Activated CD4-positive, alpha-beta T cell treated with anti-CD3 and anti-CD28 coated beads, Interleukin-2, amount 50 U/mL, for 48 hours (primary cell): ENCODE data around the gene ADGRL3.

Experiments
- DNase-seq, 2 experiments: peaks; one replicate each; pipeline ENCODE4 v3.0.0-alpha.2; 2020

ADGRL3 gene

DNA sequence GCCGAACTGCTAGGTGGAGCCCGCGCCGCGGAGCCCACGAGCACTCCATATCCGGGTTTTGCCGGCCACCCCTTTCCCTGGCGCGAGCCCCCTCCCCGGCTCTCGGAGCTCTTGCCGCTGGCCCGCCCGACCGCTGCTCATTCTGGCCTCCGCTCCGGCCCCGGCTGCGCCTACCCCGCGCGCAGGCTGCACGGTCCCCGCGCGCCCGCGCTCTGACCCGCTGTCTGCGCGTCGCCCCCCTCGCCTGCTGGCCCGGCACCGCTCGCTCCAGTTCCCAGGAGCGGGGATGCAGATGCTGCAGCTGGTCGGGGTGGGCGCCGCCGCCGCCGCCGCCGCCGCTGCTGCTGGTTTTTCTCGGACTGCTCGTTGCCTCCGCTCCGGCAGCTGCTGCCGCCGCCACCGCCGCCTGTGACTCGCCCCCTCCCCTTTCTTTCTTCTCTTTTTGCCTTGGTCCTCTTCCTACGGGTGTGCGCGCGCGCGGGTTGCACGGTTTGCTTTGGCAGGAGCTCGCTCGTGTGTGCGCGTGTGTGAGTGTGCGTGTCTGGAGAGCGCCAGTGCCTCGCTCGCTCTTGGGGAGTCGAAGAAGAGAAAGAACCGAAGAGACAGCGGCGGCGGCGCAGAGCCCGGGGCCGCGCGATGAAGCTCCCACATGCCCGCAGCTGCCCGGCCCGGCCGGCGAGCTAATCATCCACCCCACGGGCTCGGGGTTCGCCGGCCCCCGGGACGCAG is at the start of gene ADGRL3:
TSS of gene ADGRL3 (plus strand) at position 140 of the 729 bp plus-strand sequence.
- no peak for DNase-seq

- no peak for DNase-seq
These were observed 47.7 kb upstream of the ADGRL3 start for GRCh38 chr4:61152433-61152832.

- no peak for DNase-seq
These were observed 39.6 kb upstream of the ADGRL3 start for GRCh38 chr4:61160478-61160877.

- no peak for DNase-seq
These were observed 38.0 kb upstream of the ADGRL3 start for GRCh38 chr4:61162116-61162515.

GRCh38 chr4:61173799-61174198 is 26.3 kb upstream of the ADGRL3 start:
- no peak for DNase-seq

- no peak for DNase-seq
These were observed 24.6 kb upstream of the ADGRL3 start for GRCh38 chr4:61175495-61175894.

DNA sequence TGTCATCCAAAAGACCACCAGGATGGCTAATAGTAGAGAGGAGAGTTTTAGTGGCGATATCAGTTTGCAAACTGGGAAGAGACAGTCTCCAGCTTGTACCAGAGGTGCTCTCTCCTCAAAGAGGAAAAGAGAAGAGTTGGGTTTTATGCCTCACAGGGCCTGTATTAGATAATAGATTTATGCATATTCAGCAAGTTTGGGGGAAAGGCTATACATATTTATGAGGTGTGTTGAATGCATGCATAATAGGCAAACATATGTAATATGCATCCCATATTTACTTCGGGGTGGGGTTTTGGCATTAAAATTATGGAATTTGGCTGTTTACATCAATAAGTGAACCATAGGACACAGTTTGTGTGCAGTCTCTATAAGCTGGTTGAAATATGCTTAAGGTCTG is 22.8 kb upstream of the ADGRL3 start:
- DNase-seq = no peak

DNA sequence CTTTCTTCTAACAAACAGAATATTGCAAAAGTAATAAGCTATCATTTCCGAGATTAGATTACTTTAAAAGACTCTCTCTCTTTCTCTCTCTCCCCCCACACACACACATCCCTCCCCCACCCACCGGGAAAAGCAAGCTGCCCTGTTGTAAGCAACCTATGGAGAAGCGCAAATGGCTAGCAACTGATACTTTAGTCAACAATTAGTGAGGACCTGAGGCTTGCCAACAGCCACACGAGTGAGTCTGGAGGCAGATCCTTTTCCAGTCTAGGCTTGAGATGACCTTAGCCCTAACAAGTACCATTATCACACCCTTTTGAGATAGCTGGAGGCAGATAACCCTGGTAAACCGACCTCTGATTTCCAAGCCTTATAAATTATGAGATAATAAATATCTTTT is 19.7 kb upstream of the ADGRL3 start:
- DNase-seq = no peak

GRCh38 chr4:61182915-61183314 is 17.2 kb upstream of the ADGRL3 start:
- DNase-seq = no peak

- no peak for DNase-seq
These were observed 14.8 kb upstream of the ADGRL3 start for GRCh38 chr4:61185288-61185687.

DNA sequence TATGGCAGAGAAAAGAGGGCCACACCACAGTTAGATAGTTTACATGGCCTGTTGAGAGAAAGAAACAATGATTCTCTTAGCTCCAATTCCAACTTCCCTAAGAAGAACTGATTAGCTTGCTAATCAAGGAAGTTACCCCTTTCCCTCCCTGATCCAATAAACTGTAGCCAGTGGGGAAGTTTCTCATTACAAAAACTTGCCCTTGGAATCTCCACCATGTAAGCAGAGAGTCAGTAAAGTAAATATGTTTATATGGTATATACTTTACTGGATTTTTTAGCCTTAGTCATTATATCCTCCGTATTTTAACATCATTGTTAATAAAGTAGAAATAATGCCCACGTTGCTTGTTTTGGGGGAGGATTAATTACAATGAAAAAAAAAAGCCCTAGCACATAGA is 7.7 kb upstream of the ADGRL3 start:
- DNase-seq = no peak

DNA sequence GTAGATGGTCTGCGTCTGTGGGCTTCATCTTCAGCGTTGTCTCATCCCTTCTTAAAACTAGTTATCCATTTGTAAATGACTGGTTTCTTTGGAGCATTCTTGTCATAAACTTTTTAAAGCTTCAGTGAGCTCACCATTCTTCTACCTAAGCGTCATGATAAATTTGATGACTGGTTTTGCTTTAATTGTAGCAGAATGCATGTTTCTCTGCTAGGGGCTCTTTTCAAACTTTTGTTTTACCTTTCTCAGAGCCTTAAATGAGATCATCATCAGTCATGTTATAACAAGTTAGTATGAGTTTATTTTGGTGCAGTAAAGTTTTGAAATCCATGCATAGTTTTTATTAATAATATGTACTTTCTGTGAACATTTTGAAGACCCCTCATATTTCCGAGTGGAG is 6.3 kb upstream of the ADGRL3 start:
- no peak for DNase-seq

GRCh38 chr4:61194571-61194970 is 5.6 kb upstream of the ADGRL3 start:
- no peak for DNase-seq

DNA sequence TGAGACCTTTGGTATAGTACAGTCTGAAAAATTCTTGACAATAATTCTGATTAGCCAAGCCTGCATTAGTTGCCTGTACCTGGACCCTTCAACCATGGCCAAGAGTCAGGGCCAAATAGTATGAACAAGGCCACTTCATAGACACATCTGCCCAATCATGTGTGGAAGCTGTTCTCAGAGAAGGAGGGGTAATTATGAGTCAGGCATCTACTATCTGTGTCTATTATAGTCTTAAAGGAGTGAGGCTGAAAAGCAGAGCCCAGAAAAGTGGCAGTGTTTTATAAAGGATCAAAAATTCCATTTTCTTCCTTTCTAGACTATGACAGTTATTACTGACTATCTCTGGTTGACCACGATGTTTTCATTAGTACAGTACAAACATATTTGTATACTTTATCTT is 5.0 kb upstream of the ADGRL3 start:
- DNase-seq = no peak

GRCh38 chr4:61198686-61199085 is 1.4 kb upstream of the ADGRL3 start:
- no peak for DNase-seq

DNA sequence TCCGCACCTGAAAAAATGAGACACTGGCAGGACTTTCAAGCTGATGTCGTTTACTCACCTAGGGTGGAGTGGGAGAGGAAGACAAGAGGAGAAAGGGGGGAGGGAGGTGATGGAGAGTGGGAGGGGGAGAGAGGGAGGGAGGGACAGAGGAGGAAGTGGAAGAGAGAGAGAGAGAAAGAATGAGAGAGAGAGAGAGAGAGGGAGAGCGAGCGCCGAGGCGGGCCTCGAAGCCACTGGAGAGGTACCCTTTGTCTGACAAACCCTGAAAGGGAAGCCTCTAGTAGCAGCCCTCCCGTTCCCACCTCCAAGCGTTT is 296 bp upstream of the ADGRL3 start:
- no peak for DNase-seq

GRCh38 chr4:61200916-61201526 is 895 bp downstream of the ADGRL3 start:
- no peak for DNase-seq

DNA sequence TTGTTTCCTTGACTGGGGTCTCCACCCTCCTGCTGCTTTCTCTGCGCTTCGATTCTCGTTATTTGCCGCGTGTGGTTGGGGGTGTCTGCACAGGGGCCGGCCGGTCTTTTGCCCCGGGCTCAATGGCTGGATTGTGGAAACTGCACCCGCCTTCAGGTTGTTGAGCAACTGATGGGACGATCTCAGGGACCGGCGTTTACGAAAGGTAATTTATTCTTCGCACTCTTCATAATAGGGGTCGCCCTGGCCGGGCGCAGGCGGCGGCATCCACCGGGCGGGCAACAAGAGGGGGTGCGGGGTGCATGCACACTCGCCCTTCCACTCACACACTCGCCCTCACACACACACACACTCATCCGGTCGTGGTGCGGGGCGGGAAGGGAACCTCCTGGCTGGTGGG is 1.4 kb downstream of the ADGRL3 start:
- no peak for DNase-seq

DNA sequence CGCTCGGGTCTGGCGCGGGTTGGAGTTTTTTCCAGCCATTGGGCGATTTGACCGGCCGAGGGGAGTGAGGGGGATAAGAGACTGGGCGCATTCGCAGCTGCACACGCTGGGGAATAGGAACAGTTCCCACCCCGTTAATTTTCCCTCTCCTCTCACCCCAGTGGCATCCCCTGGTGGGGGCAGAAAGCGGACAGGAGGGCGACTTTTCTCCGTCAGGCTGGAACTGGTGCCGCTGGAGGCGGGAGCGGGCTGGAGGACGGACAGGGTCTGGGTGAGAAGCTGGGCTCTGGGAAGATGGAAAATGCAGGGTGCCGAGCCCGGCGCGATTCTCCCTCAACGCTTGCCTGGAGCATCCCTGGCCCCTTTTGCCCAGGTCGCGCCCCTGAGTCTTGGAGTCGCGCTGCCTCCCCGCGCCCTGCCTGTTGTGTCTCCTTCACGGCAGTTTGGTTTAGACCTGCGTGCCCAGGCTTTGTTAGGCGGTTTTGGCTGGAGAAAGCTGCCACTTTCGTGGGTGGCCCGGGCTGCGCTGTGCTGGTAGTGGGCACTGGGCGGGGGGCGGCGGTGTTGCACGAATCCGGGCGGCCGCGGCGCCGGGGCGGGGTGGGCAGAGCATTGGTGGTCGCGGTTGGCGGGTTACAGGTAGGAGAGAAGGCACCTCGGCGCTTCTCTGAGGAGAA is 2.0 kb downstream of the ADGRL3 start:
- DNase-seq = no peak

- no peak for DNase-seq
These were observed 2.7 kb downstream of the ADGRL3 start for GRCh38 chr4:61202638-61203435.

DNA sequence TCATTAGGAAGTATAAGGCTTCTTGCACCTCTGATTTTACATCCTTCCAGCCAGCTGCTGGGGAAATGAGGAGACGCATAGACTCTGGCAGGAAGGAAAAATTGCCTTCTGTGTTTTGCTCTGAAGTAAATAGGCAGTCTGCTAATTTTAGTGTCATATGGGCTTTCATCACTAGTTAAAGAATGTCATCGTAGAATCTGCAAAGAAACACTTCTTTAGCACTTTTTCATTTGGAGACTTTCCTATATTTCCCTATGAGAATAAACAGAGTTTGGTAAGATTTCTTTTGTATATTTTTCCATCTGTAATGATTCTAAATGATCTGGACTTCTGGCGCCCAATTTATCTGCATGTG is 3.3 kb downstream of the ADGRL3 start:
- no peak for DNase-seq

DNA sequence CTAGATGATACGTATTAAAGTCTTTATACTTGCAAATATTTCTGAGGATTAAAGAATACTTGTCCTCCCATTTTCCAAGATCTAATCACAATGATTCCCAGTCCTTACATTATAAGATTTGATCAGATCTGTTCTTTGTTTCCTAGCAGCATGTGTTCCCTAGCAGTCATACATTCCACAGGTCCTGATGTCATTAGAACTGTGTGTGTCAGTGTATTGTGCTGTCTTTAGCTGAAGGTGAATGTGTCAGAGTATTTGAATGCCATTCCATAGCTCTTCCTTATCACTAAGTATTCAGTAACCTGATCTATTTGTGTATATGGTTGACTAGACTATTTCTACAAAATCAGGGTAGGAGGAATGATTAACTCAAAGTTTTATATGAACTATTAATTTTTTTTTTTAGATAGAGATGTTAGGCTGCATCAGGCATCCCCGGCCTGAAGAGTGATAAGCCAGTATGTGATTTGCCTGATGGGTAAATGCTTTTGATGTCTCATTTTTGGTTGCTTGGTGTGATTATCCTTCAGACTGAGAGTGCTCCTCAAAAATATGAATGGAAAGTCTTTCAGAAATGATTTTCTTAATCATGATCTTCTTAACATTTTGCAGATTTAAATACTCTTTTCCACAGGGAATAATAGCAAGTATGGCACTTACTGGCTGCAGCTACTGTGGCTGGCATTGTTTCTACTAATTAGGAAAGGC is 4.4 kb downstream of the ADGRL3 start:
- DNase-seq = no peak

GRCh38 chr4:61205066-61205465 is 4.9 kb downstream of the ADGRL3 start:
- DNase-seq = no peak
